Adipocyte (in vitro differentiated cells): Measurements from ENCODE around the gene CLRN2.

Experiments used
- DNase-seq: peaks from one replicate; pipeline ENCODE4 v3.0.0-alpha.2; 2015; ENCODE audit warnings: low read depth
- H3K27me3 ChIP-seq: replicated peaks from 2 replicates; pipeline ENCODE4 v1.7.0; 2013; ENCODE audit warnings: mild to moderate bottlenecking, low read length, moderate library complexity; ENCODE audit not compliant: control insufficient read depth, insufficient read depth
- H3K36me3 ChIP-seq: 2 replicates; pipeline ENCODE4 v1.7.0; 2013; ENCODE audit warnings: low read length, mild to moderate bottlenecking, moderate library complexity; ENCODE audit not compliant: control insufficient read depth, insufficient read depth, severe bottlenecking
- H3K4me1 ChIP-seq: 2 replicates; pipeline ENCODE4 v1.7.0; 2013; ENCODE audit warnings: mild to moderate bottlenecking, low read length, moderate library complexity; ENCODE audit not compliant: control insufficient read depth, insufficient read depth
- H3K4me3 ChIP-seq: 2 replicates; pipeline ENCODE4 v1.7.0; 2013; ENCODE audit warnings: mild to moderate bottlenecking, low read length, moderate library complexity
- H3K9ac ChIP-seq: 2 replicates; pipeline ENCODE4 v1.7.0; 2013; ENCODE audit warnings: mild to moderate bottlenecking, low read length, moderate library complexity
- H3K9me3 ChIP-seq: 2 replicates; pipeline ENCODE4 v1.7.0; 2013; ENCODE audit warnings: mild to moderate bottlenecking, low read length, moderate library complexity; ENCODE audit not compliant: control insufficient read depth

CLRN2 gene

DNA sequence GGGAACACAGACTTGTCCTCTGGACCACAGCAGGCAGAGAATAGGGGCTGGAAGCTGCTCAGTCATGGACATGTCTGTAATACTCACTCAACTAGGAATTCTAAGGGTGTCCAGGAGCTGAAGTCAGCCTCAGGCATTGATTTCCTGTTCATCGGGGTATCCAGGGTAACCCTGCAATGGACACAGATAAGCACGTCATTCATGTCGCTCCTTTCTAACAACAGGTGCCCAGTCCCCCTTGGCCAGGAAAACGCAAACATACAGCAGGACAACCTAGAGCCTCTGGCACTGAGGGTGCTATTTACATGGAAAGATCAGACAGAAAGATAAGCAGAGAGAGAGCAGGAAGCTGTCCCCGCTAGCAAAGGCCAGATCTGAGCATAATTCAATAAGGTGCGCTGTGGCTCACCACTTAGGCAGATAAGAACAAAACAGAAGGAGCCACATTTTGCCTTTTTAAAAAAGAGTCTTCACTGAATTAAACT is 24.3 kb upstream of the CLRN2 start:
- DNase-seq = no peak

DNA sequence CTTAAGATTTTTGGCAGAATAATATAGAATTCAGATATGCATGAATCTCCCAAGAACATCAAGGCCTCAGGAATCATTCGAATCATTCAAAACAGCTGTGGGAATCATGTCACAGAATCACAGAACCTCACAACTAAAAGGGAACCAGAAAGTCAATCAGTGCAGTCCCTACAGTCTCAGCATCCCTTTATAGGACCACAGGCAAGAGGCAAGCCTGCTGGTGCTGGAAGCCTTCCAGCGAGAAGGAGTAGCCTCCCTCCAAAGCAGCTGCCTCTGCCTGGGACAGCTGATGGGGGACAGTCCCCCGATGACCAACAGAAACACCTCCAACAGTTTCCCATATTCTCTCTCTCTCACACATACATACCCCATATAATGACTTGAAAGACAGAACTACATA is 23.8 kb upstream of the CLRN2 start:
- DNase-seq = no peak
- Histone ChIP-seq H3K27me3 (no peaks in the 10 kb centered on the region), H3K4me3 (no peak overlapping the region), H3K9me3 (no peaks in the 10 kb centered on the region), H3K36me3 (peaks cover 74% of the 10 kb centered on the region), H3K9ac (no peak overlapping the region), H3K4me1 (peaks cover 25% of the 10 kb centered on the region)

More for the DNA sequence above, 24.3 kb upstream of the CLRN2 start:
- Histone ChIP-seq H3K4me3 (no peak overlapping the region), H3K9me3 (no peaks in the 10 kb centered on the region), H3K9ac (no peak overlapping the region), H3K4me1 (peaks cover 22% of the 10 kb centered on the region), H3K36me3 (peaks cover 76% of the 10 kb centered on the region), H3K27me3 (no peaks in the 10 kb centered on the region)

DNA sequence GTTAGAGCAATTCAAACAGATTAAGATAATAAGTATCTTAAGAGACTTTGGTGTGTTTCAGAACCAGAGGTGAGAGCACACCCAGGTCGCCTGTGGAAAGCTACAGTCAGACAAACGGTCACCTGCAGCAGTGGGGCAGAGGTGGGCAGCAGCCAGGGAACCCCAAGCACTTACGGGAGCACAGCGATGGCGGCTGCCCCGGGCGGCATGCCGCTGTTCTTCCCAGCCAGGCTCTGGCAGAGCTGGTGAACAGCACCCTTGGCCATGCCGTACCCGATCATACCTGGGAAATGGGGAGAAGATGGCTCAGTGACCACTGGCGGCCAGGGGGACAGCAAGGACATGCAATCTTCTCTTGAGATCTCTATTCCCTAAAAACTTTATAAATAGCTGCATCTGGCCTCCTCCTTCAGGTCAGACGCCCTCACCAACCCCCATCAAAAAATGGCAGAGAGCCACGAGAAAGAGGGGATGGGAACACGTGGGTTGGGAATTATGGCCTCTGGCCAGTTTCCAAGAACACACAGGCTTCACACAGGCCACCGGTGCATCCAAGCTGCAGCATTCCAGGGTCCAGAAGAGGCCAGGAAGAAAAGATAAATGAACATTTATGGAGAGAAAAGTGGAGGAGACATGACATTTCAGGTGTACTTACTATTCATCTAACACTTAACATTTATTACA is 22.8 kb upstream of the CLRN2 start:
- no peak for DNase-seq
- Histone ChIP-seq H3K4me1 (peaks cover 34% of the 10 kb centered on the region), H3K9me3 (no peaks in the 10 kb centered on the region), H3K36me3 (peaks cover 64% of the 10 kb centered on the region), H3K9ac (no peak overlapping the region), H3K27me3 (no peaks in the 10 kb centered on the region), H3K4me3 (no peak overlapping the region)

DNA sequence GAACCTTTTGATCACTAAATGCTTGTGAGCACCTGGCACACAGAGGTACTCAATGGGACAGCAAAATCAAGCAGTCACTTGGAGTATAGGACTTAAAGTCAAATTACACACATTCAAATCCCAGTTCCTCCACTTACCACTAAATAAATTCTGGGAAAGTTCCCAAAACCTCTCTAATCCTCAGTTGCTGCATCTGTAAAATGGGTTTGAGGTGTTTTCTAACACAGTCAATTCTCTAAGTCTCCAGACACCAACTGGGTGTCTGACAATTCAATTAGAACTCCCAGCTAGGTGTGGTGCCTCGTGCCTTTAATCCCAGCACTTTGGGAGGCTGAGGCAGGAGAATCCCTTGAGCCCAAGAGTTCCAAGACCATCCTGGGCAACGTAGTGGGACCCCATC is 22.1 kb upstream of the CLRN2 start:
- no peak for DNase-seq
- Histone ChIP-seq H3K4me1 (peaks cover 39% of the 10 kb centered on the region), H3K9me3 (no peaks in the 10 kb centered on the region), H3K9ac (no peak overlapping the region), H3K36me3 (peaks cover 65% of the 10 kb centered on the region), H3K27me3 (no peaks in the 10 kb centered on the region), H3K4me3 (no peak overlapping the region)

DNA sequence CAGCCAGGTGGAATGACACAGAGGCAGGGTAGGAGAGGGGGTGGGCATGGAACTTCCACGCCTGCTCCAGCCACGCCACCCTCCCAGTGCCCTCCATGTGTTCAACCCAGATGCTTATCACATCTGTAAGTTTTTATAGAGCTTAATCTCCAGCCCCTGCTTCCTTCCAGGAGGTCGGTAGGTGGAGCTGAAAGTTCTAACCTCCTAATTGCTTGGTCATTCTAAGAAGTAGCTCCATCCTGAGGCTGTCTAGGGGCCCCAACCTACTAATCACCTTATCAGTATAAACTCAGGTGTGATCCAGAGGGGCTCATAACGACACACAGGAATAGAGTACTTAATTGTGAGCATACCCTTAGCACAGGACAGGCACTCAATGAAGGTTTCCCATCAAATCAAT is 21.3 kb upstream of the CLRN2 start:
- H3K4me3 ChIP-seq = no peak overlapping the region
- H3K36me3 ChIP-seq = peaks cover 60% of the 10 kb centered on the region
- H3K9ac ChIP-seq = no peak overlapping the region
- H3K9me3 ChIP-seq = no peaks in the 10 kb centered on the region
- H3K27me3 ChIP-seq = no peaks in the 10 kb centered on the region
- peaks cover 47% of the 10 kb centered on the region for H3K4me1 ChIP-seq
- DNase-seq = no peak

DNA sequence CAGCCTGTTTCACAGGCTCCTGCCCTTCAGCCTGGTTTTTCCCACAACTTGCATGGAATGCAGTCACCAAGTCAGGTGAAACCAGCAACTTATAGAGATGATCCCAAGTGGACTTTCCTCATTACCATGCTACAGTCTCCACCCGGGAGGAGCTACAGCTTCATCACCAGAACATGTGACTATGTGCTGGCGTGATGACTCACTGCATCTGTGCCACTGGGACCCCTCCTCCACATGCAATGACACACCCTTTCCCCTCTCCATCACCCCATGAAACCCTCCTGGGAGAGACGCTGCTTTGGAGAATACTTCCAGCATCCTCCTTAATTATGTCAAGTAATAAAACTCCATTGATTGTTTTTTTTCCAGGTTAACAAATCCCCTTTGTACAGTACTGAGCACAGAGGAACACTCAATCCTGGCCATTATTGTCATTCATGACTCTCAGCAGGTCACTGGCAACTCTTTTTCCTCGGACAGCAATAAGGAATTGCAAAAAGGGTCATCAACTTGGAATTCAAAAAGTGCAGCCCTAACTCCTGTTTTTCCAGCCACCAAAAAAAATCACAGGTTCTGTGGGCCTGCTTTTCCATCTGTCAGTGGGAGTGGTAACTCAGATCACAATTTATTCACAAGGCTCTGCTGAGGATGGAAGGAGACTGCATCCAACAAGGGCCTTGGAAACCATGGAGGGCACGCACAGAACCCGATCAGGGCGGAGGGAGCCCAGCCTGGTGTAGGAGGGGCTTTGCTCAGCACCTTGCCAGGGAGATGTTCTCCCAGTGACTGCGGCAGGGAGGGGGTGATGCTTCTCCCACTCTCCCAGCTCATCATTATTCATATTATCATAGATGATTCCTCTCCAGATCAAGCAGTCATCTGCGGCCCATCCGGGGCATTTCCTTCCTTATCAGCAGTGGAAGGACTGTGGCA is 20.4 kb upstream of the CLRN2 start:
- H3K27me3 ChIP-seq = no peaks in the 10 kb centered on the region
- no peak overlapping the region for H3K4me3 ChIP-seq
- peaks cover 60% of the 10 kb centered on the region for H3K36me3 ChIP-seq
- peaks cover 50% of the 10 kb centered on the region for H3K4me1 ChIP-seq
- no peak overlapping the region for H3K9ac ChIP-seq
- H3K9me3 ChIP-seq = no peaks in the 10 kb centered on the region
- DNase-seq = peak; percentile 42

DNA sequence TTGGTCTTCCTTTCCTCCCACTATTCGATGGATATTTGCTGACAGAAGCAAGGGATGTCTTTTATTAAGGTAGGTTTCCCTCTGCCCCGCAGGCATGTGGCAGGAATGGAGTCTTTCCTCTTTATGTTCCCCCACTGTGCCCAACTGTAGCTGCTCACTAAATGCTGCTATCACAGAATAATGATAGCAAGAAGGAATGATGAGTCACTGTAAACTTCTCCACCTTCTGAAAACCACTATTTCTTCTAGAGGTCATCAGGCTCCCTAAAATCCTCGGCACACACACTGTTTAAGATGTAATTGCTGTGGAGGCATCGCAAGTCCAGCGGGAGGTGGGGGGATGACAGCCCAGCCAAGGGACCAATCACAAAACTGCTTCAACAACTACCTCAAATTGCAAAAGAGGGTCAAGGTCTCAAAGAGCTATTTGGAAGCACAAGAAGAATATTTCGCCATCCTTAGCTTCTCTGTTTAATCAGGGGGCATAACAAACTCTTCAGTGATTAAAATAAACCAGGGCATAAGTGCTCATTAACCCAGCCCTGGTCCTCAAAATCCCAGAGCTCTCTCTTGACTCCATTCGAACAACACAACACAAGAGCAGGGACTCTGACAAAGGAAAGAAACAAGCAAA is 17.0 kb upstream of the CLRN2 start:
- Histone ChIP-seq H3K4me1 (peaks cover 43% of the 10 kb centered on the region), H3K9ac (peak overlapping the region; percentile 12), H3K4me3 (no peak overlapping the region), H3K9me3 (no peaks in the 10 kb centered on the region), H3K36me3 (peaks cover 64% of the 10 kb centered on the region), H3K27me3 (no peaks in the 10 kb centered on the region)
- no peak for DNase-seq

DNA sequence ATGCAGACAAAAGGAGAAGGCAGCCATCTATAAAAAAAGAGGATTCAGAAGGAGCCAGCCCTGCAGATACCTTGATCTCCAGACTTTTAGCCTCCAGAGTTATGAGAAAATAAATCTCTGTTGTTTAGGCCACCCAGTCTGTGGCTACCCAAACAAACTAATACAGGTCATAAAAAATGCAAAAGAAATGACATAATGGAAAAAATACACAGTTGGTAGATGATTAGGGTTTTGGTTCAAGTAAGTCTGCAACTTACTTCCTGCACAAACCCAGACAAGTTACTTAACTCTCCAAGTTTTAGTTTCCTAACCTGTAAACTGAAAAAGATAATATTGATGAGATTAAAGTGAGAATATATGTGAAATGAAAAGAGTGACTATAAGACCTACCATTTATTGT is 14.4 kb upstream of the CLRN2 start:
- no peak for DNase-seq
- Histone ChIP-seq H3K9ac (no peak overlapping the region), H3K36me3 (peaks cover 68% of the 10 kb centered on the region)

DNA sequence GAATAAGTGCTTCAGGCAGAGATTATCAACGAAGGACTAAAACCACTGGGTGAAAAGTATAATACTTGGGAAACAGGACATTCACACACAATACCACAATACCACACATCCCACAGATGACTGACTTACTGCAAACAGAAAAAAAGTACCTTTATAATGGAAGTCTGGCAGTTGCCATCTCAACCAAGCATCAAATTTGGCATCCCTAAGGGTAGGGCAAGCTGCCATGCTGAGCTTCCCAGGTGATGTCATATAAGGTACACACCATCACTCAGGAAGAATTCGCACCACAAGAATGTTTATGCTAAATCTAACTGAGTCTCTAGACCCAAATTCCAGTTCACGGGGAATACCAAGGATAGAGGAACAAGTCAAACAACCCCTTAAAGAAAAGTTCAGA is 12.2 kb upstream of the CLRN2 start:
- Histone ChIP-seq H3K9me3 (no peaks in the 10 kb centered on the region), H3K27me3 (no peaks in the 10 kb centered on the region), H3K9ac (no peak overlapping the region), H3K4me3 (no peak overlapping the region), H3K36me3 (peaks cover 78% of the 10 kb centered on the region), H3K4me1 (peaks cover 12% of the 10 kb centered on the region)
- no peak for DNase-seq

More for the DNA sequence above, 14.4 kb upstream of the CLRN2 start:
- Histone ChIP-seq H3K9me3 (no peaks in the 10 kb centered on the region), H3K4me3 (no peak overlapping the region), H3K4me1 (peaks cover 29% of the 10 kb centered on the region), H3K27me3 (no peaks in the 10 kb centered on the region)

DNA sequence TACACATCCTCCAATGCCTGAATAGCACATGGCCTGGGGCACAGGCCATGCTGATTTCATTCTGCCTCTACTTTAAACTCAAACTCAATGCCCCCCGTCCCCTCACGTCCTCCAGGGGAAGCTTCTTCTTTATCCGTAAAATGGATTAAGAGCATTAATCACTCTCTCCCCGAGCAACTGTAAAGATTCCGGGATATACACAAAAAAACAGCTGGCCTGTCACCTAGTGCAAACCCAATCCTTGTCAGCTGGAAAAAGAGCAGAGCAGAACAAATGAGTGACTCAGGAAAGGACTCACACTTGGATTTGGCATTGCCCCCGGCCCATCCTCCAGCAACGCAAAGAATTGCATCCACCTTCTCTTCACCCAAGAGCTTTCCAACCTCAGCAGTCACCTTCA is 10.9 kb upstream of the CLRN2 start:
- Histone ChIP-seq H3K4me1 (no peaks in the 10 kb centered on the region), H3K27me3 (no peaks in the 10 kb centered on the region), H3K9me3 (no peaks in the 10 kb centered on the region), H3K4me3 (no peak overlapping the region), H3K36me3 (peaks cover 83% of the 10 kb centered on the region), H3K9ac (no peak overlapping the region)
- DNase-seq = no peak

DNA sequence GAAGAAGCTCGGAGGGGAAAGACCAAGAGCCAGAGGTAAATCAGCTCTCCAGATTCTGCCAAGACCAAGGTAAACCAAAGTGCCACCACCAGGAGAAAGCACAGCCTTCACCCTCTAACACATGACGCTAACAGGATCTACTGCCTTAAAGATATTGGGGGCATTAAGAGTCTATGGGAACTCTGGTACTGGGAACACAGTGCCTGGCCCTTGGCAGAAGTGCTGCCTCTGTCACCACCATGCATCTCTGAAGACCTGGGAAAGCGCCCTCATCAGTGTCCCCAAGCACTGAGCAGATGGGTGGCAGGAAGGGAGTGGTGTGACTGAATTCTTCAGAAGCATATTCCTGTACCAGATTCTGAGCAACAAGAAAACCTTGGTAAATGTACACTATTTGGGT is 4.4 kb upstream of the CLRN2 start:
- peak overlapping the region; percentile 83 for H3K4me3 ChIP-seq
- DNase-seq = no peak
- H3K4me1 ChIP-seq = peaks cover 19% of the 10 kb centered on the region
- peaks cover 35% of the 10 kb centered on the region for H3K36me3 ChIP-seq
- H3K9ac ChIP-seq = peak overlapping the region; percentile 82
- H3K27me3 ChIP-seq = peaks cover under 1% of the 10 kb centered on the region
- no peaks in the 10 kb centered on the region for H3K9me3 ChIP-seq
